ENCODE measurements around the gene SOS2. TPM values are rescaled to one million over a fixed set of nuclear protein-coding genes. Genes with fewer than 3 reads are reported as not detected.

SOS2 gene
- total and polyA plus RNA-seq, 10 of the 15 experiments (the other 5 are each of a cell fraction or from before 2014, with no cell fraction given) = 2.1 to 16.8 (median 8.4) TPM

DNA sequence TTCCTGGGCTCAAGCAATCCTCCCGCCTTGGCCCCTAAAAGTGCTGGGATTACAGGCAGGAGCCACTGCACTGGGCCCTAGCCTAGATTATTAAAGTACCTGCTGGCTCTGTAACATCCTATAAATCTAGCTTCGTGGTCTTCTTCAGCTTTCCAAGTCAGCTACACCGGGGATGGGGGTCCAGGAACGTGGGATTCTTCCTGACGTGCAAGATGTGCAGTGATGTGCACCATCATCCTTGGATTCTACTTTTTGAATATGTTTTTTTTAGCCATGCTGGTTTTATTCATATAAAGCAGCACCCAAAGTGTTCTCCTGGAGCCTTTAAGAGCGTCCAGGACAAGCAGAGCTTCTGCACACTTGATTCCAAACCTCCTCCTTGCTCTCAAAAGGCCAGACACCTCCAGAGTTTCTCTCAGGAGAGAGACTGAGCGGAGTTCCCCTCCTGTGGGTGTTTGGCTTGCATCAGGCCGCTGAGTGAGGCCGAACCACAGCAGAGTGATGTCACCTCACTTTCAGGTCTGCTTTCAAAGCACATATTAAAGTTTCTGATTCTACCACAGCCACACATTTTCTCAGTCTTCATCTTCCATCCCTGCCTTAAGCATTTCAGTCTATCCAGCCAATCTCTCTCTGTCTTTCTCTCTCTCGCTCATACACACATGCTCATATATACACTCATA is 148.5 kb downstream of the SOS2 start (continued):
- TF ChIP-seq, protein P1, sequence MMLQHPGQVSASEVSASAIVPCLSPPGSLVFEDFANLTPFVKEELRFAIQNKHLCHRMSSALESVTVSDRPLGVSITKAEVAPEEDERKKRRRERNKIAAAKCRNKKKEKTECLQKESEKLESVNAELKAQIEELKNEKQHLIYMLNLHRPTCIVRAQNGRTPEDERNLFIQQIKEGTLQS (IDR thresholded peaks at IDR 0.05; ENCODE audit: borderline replicate concordance, extremely low read depth, low read depth, low read length) = no peak
- TF ChIP-seq MYC (IDR thresholded peaks at IDR 0.05; ENCODE audit: insufficient read depth, insufficient read length, insufficient replicate concordance, low read length, severe bottlenecking) (no peak), PAX8 (IDR thresholded peaks at IDR 0.05) (no peak), IRF4 (IDR thresholded peaks at IDR 0.05; ENCODE audit: low read depth, low read length) (peak; percentile 87), ZNF384 (IDR thresholded peaks at IDR 0.05; ENCODE audit: borderline replicate concordance, low read depth, low read length) (no peak), CHD1 (IDR thresholded peaks at IDR 0.05; ENCODE audit: low read depth, low read length) (no peak), POLR2AphosphoS5 (IDR thresholded peaks at IDR 0.05; ENCODE audit: low read length) (peak; percentile 70), TAF1 (IDR thresholded peaks at IDR 0.05; ENCODE audit: borderline replicate concordance, low read depth, low read length) (no peak; the same call in none of the 2 replicates), MXI1 (IDR thresholded peaks at IDR 0.05; ENCODE audit: low read depth, low read length) (no peak), MEF2A (IDR thresholded peaks at IDR 0.05; ENCODE audit: insufficient read depth, low read depth, low read length) (peak; percentile 81), SMARCA5 (IDR thresholded peaks at IDR 0.05) (no peak), ESRRA (IDR thresholded peaks at IDR 0.05; ENCODE audit: low read length) (no peak), FOXM1 (IDR thresholded peaks at IDR 0.05; ENCODE audit: low read depth, low read length) (peak; percentile 85; the same call in 1 of the 2 replicates), RCOR1 (conservative IDR thresholded peaks at IDR 0.05; ENCODE audit: low read depth, low read length) (no peak), POLR2A (IDR thresholded peaks at IDR 0.05; ENCODE audit: low read depth, low read length) (no peak; the same call in 1 of the 2 replicates), SUPT20H (IDR thresholded peaks at IDR 0.05; ENCODE audit: borderline replicate concordance, control insufficient read depth, low read depth, low read length) (no peak), RUNX3 (IDR thresholded peaks at IDR 0.05; ENCODE audit: low read length) (peak; percentile 96), HCFC1 (IDR thresholded peaks at IDR 0.05; ENCODE audit: low read length) (no peak), MYB (IDR thresholded peaks at IDR 0.05; ENCODE audit: borderline replicate concordance, low read depth, low read length) (0 out of 2 replicates have a peak, but pooled peaks have one; percentile 27), MEF2B (IDR thresholded peaks at IDR 0.05; ENCODE audit: partially characterized antibody, poor library complexity, severe bottlenecking) (peak; percentile 69)
- TF ChIP-seq, protein P2, sequence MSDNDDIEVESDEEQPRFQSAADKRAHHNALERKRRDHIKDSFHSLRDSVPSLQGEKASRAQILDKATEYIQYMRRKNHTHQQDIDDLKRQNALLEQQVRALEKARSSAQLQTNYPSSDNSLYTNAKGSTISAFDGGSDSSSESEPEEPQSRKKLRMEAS (IDR thresholded peaks at IDR 0.05; ENCODE audit: low read depth, low read length) = peak; percentile 12; the same call in 1 of the 2 replicates
- TF ChIP-seq, protein P3, sequence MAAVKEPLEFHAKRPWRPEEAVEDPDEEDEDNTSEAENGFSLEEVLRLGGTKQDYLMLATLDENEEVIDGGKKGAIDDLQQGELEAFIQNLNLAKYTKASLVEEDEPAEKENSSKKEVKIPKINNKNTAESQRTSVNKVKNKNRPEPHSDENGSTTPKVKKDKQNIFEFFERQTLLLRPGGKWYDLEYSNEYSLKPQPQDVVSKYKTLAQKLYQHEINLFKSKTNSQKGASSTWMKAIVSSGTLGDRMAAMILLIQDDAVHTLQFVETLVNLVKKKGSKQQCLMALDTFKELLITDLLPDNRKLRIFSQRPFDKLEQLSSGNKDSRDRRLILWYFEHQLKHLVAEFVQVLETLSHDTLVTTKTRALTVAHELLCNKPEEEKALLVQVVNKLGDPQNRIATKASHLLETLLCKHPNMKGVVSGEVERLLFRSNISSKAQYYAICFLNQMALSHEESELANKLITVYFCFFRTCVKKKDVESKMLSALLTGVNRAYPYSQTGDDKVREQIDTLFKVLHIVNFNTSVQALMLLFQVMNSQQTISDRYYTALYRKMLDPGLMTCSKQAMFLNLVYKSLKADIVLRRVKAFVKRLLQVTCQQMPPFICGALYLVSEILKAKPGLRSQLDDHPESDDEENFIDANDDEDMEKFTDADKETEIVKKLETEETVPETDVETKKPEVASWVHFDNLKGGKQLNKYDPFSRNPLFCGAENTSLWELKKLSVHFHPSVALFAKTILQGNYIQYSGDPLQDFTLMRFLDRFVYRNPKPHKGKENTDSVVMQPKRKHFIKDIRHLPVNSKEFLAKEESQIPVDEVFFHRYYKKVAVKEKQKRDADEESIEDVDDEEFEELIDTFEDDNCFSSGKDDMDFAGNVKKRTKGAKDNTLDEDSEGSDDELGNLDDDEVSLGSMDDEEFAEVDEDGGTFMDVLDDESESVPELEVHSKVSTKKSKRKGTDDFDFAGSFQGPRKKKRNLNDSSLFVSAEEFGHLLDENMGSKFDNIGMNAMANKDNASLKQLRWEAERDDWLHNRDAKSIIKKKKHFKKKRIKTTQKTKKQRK (IDR thresholded peaks at IDR 0.05; ENCODE audit: low read depth, low read length) = no peak
